ENCODE measurements around the gene CCDC83.

DNA sequence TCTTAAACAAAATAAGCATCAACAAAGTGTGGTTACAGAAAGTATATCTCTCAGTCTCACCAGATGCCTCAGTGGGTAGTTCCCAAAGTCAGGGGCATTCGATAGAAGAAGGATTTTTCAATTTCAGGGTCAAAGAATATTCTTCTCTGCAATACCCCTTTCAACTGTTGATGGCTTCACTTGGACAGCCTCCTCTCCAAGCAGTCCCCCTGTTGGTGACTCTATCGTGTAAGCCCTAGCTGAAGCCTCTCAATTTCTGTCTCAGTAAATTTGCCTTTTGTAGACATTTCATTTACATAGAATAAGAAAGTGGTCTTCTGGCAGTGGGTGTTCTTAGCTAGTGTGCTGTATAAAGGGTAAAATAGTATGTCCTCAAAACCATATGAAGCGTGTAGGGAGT lies 11.3 kb upstream of the CCDC83 start:
- TF ChIP-seq GLIS3 (CRISPR knock-in tag; IDR thresholded peaks at IDR 0.05): no peak
- no peak for TF ChIP-seq ZNF565 (CRISPR knock-in tag; conservative IDR thresholded peaks at IDR 0.05; ENCODE audit: low read depth)
- TF ChIP-seq TOX (CRISPR knock-in tag; IDR thresholded peaks at IDR 0.05; ENCODE audit: borderline replicate concordance): no peak
- TF ChIP-seq BACH2 (CRISPR knock-in tag; IDR thresholded peaks at IDR 0.05; ENCODE audit: borderline replicate concordance): no peak
- TF ChIP-seq RARB (CRISPR knock-in tag; IDR thresholded peaks at IDR 0.05): no peak
- TF ChIP-seq CREB5 (CRISPR knock-in tag; IDR thresholded peaks at IDR 0.05; ENCODE audit: low read depth): no peak
- TF ChIP-seq ZNF8 (CRISPR knock-in tag; IDR thresholded peaks at IDR 0.05): no peak
- no peak for TF ChIP-seq SNAI2 (CRISPR knock-in tag; IDR thresholded peaks at IDR 0.05)
- no peak for TF ChIP-seq CSRNP3 (CRISPR knock-in tag; IDR thresholded peaks at IDR 0.05)

Data from SK-N-SH treated with all-trans-retinoic acid at 6 μM for 48 hours (cell line).